Right cardiac atrium (tissue), 5 donors: ENCODE data around the gene TRIM56. TPM values are rescaled to one million over a fixed set of nuclear protein-coding genes. Genes with fewer than 3 reads are reported as not detected.
"Not testable (repeated sequence)": the region's sequence is repeated elsewhere in the genome, so short reads cannot be mapped to it uniquely, and the experiment has no call there.

Experiments
- ATAC-seq, 2 donors: fragments of 200-7000 bp; cut with Tn5 transposase; one replicate each; pipeline versions ENCODE4 v1.8.0 to v1.9.1; 2020; ENCODE audit warnings: moderate library complexity in 2 of 2, mild to moderate bottlenecking in 1 of 2
- DNase-seq, 3 donors: peaks; one replicate each; pipeline ENCODE4 v3.0.0-alpha.2; 2020
- H3K27ac ChIP-seq: one replicate; pipeline ENCODE4 v1.5.1; 2013; ENCODE audit warnings: mild to moderate bottlenecking, low read length, control low read depth, moderate library complexity
- H3K27me3 ChIP-seq: one replicate; pipeline ENCODE4 v1.6.1; 2013; ENCODE audit not compliant: control insufficient read depth, insufficient read depth
- H3K4me1 ChIP-seq: one replicate; pipeline ENCODE4 v1.6.1; 2013; ENCODE audit warnings: low read length; ENCODE audit not compliant: control insufficient read depth, insufficient read depth
- H3K4me3 ChIP-seq: one replicate; pipeline ENCODE4 v1.5.1; 2013; ENCODE audit warnings: low read length, control low read depth
- H3K9me3 ChIP-seq: one replicate; pipeline ENCODE4 v1.6.1; 2013; ENCODE audit warnings: low read length; ENCODE audit not compliant: control insufficient read depth
- WGBS: extraction: QIAGEN DNeasy Blood & Tissue Kit; methylation state at CpG from one replicate; pipeline ENCODE4 v1.1.7; 2013; 5-methylcytosine and 5-hydroxymethylcytosine counted together
- intact Hi-C, 4 donors: fragments of 100-400 bp; cut with DNase I; formaldehyde crosslinking; loops; one replicate each; pipeline versions ENCODE4 v1.11.0 to v1.14.0; 2022 to 2023
- polyA plus RNA-seq: library from polyadenylated mRNA; stranded (reverse); fragments of 200-250 nt; gene quantifications from one replicate; pipeline ENCODE4 v1.2.3, GENCODE V29; 2013
- total RNA-seq, 4 donors: library from RNA; stranded (reverse); fragmentation: NEBNext Ultra II Directional; extraction: Animal tissue kit (Norgen Biotek cat#: 25700); gene quantifications; one replicate each; pipeline ENCODE4 v1.2.1, GENCODE V29; 2021
- donor health status: healthy with polysubstance abuse.
- donor health status: DM: no; HTN: yes; CAD: no.
- donor health status: DM: no; HTN: no; CAD: no.
- donor health status: DM: no; HTN: yes; CAD: no; lungs with severe emphysema.
- donor health status: DM: yes; HTN: yes; CAD: no.

TRIM56 gene
- total and polyA plus RNA-seq, 5 donors, result 11.4 to 24.5 (median 21.8) TPM

- Histone ChIP-seq H3K27me3 (no peaks in the 10 kb centered on the region), H3K9me3 (no peaks in the 10 kb centered on the region)
- 89% methylated on average over 10 of the region's 10 CpGs for WGBS
These were observed 16.9 kb upstream of the TRIM56 start for GRCh38 chr7:101068401-101068800.

DNA sequence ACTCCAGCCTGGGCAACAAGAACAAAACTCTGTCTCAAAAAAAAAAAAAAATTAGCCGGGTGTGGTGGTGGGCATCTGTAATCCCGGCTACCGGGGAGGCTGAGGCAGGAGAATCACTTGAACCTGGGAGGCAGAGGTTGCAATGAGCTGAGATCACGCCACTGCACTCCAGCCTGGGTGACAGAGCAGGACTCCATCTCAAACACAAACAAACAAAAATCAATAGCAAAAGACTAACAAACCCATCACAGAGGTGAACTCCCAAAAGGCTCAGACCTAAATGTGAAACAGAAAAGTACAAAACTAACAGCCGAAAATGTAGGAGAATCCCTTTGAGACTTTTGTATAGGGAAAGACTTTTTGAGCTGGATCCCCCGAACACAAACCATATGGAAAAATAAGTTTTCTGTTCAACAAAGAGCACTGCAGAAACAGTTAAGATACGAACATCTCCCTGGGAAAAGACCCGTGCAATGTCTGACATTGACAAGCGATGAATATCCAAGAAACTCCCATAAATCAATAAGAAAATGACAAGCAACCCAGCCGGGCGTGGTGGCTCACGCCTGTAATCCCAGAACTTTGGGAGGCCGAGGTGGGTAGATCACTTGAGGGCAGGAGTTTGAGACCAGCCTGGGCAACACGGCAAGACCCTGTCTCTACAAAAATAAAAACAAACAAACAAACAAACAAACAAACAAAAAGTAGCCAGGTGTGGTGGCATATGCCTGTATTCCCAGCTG, 13.7 kb upstream of the TRIM56 start:
- H3K27me3 ChIP-seq, H3K4me3 ChIP-seq, DNase-seq, intact Hi-C loops, H3K27ac ChIP-seq, H3K9me3 ChIP-seq, H3K4me1 ChIP-seq, ATAC-seq: not testable (repeated sequence)
- WGBS, result 79% methylated on average over 14 of the region's 14 CpGs

More at GRCh38 chr7:101068401-101068800, 16.9 kb upstream of the TRIM56 start:
- intact Hi-C loops, result no loop called here
- no peak for DNase-seq
- no peaks in the 10 kb centered on the region for H3K4me1 ChIP-seq
- H3K27ac ChIP-seq, result no peak overlapping the region
- no peak overlapping the region for H3K4me3 ChIP-seq
- no peak for ATAC-seq

DNA sequence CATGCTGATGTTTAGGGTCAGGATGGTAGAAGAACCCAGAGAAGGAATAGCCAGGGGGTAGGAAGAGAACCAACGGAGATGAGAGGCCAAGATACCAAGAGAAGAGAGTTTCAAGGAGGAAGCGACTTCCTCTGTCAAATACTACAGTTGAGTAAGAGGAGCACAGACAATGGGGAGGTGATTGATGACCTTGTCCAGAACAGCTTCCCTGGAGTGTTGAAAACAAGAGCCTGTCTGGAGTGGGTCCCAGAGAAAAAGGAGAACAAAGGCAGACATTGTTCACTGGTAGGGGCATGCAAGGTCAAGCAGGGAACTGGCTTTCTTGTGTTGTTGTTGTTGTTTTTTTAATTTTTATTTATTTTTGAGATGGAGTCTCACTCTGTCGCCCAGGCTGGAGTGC, 9.6 kb upstream of the TRIM56 start:
- no peaks in the 10 kb centered on the region for H3K9me3 ChIP-seq
- H3K4me1 ChIP-seq, result no peaks in the 10 kb centered on the region
- intact Hi-C loops, result loop anchor here in 1 of 4 donors (5.0 kb wide), 1 partner anchor 62 kb away; no protein-coding TSS in a partner anchor
- H3K4me3 ChIP-seq, result no peak overlapping the region
- H3K27ac ChIP-seq, result no peak overlapping the region
- ATAC-seq, result no peak
- WGBS, result 50% methylated on average over 3 of the region's 3 CpGs
- DNase-seq, result no peak
- H3K27me3 ChIP-seq, result no peaks in the 10 kb centered on the region

DNA sequence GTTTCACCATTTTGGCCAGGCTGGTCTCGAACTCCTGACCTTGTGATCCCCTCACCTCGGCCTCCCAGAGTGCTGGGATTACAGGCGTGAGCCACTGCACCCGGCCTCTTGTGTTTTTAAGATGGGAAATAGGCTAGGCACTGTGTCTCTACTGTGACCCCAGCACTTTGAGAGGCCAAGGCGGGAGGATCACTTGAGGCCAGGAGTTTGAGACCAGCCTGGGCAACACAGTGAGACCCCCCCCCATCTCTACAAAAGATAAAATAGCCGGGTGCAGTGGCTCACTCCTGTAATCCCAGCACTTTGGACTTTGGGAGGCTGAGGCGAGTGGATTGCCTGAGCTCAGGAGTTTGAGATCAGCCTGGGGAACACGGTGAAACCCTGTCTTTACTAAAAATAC, 9.1 kb upstream of the TRIM56 start:
- not testable (repeated sequence) for H3K4me3 ChIP-seq, ATAC-seq, H3K27ac ChIP-seq, DNase-seq, H3K4me1 ChIP-seq, H3K27me3 ChIP-seq, H3K9me3 ChIP-seq
- 76% methylated on average over 8 of the region's 8 CpGs for WGBS
- intact Hi-C loops, result loop anchor here in 1 of 4 donors (5.0 kb wide), 1 partner anchor 61 kb away; no protein-coding TSS in a partner anchor

DNA sequence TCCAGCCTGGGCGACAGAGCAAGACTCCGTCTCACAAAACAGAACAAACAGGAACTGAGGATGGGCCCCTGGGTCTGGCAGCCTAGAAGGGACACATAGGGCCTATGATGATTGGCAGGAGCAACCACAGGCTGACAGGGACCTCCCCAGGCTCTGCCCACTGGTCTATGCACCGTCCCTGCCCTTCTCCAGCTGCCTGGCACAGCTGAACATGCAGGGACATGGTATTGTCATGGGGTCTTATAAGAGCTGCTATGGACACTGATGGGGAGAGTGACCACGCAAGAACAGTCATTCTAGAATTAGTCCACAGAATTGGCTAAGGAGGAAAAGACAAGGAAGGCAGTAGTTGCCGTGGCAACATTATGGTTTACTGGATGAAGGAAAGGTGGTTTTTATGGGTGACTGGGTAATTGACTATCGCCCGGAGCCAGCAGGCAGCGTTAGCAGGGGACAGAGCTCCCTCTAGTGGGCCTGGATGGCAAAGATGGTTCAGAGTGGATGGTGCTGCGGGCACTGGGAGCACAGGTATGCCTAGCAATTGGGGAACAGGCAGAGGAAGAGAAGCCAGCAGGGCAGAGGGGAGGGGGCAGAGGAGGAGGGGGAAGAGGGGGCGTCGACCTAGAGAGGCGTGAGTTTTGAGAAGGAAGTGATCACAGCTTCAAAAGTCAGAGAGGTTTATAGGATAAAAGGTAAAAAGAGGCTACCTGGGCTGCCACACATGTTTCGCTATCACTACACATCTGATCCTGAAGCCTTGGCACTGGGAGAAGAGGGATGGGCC, 7.8 kb upstream of the TRIM56 start:
- no peaks in the 10 kb centered on the region for H3K27me3 ChIP-seq
- no peaks in the 10 kb centered on the region for H3K4me1 ChIP-seq
- no peak overlapping the region for H3K4me3 ChIP-seq
- peak; percentile 76 to 88 (median 80) for DNase-seq
- peak; percentile 87 to 92 for ATAC-seq
- WGBS, result 23% methylated on average over 13 of the region's 13 CpGs
- H3K27ac ChIP-seq, result no peak overlapping the region
- H3K9me3 ChIP-seq, result no peaks in the 10 kb centered on the region
- intact Hi-C loops, result loop anchor here in 1 of 4 donors (5.0 kb wide), 1 partner anchor 60 kb away; no protein-coding TSS in a partner anchor

GRCh38 chr7:101081432-101081831, 3.8 kb upstream of the TRIM56 start:
- intact Hi-C loops, result loop anchor here in 1 of 4 donors (5.0 to 10.0 kb wide), 2 partner anchors 53 to 184 kb away; partner anchors contain the start of gene ACHE
- H3K4me1 ChIP-seq, result no peaks in the 10 kb centered on the region
- H3K9me3 ChIP-seq, result no peaks in the 10 kb centered on the region
- H3K4me3 ChIP-seq, result no peak overlapping the region
- WGBS, result 58% methylated on average over 1 of the region's 1 CpG
- no peaks in the 10 kb centered on the region for H3K27me3 ChIP-seq
- no peak for DNase-seq
- ATAC-seq, result no peak
- no peak overlapping the region for H3K27ac ChIP-seq

DNA sequence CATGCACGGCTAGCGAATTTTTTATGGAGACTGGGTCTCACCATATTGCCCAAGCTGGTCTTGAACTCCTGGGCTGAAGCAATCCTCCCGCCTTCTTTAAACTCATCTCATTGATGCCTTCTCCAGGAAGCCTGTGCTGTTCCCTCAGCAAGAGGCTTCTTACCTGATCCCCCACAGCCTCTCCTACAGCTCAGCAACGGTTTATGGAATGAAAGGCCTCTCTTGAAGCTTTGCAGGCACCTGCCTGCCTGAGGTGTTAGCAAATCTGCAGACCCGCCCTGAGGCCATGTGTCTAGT, 468 bp upstream of the TRIM56 start:
- intact Hi-C loops, result loop anchor here in 2 of 4 donors (5.0 to 10.0 kb wide), 3 partner anchors 50 to 188 kb away; partner anchors contain the start of gene ACHE (in 1 of the 2)
- WGBS, result 62% methylated on average over 5 of the region's 5 CpGs
- Histone ChIP-seq H3K9me3 (no peaks in the 10 kb centered on the region), H3K27ac (peak overlapping the region; percentile 51), H3K4me1 (peaks cover 4% of the 10 kb centered on the region), H3K4me3 (peak overlapping the region; percentile 56), H3K27me3 (no peaks in the 10 kb centered on the region)
- DNase-seq (no peak), ATAC-seq (no peak)

GRCh38 chr7:101087334-101088068, 2.2 kb downstream of the TRIM56 start:
- Histone ChIP-seq H3K9me3 (no peaks in the 10 kb centered on the region), H3K4me1 (peaks cover 4% of the 10 kb centered on the region), H3K4me3 (no peak overlapping the region), H3K27me3 (no peaks in the 10 kb centered on the region), H3K27ac (no peak overlapping the region)
- WGBS, result 93% methylated on average over 45 of the region's 45 CpGs
- no peak for ATAC-seq
- intact Hi-C loops, result loop anchor here in 2 of 4 donors (5.0 to 10.0 kb wide), 2 partner anchors 47 to 55 kb away; no protein-coding TSS in a partner anchor
- peak in 1 of 3 donors; percentile 64 for DNase-seq

GRCh38 chr7:101088069-101088425, 2.8 kb downstream of the TRIM56 start:
- WGBS, result 95% methylated on average over 21 of the region's 21 CpGs
- intact Hi-C loops, result loop anchor here in 2 of 4 donors (5.0 to 10.0 kb wide), 2 partner anchors 47 to 54 kb away; no protein-coding TSS in a partner anchor
- no peak for ATAC-seq

GRCh38 chr7:101088858-101089529, 3.7 kb downstream of the TRIM56 start:
- Histone ChIP-seq H3K9me3 (no peaks in the 10 kb centered on the region), H3K4me1 (peaks cover 4% of the 10 kb centered on the region), H3K27me3 (no peaks in the 10 kb centered on the region), H3K27ac (no peak overlapping the region), H3K4me3 (no peak overlapping the region)
- 95% methylated on average over 41 of the region's 41 CpGs for WGBS
- DNase-seq (no peak), ATAC-seq (no peak)
- intact Hi-C loops, result loop anchor here in 2 of 4 donors (5.0 to 10.0 kb wide), 2 partner anchors 46 to 53 kb away; no protein-coding TSS in a partner anchor

More at GRCh38 chr7:101088069-101088425, 2.8 kb downstream of the TRIM56 start:
- Histone ChIP-seq H3K27me3 (no peaks in the 10 kb centered on the region), H3K27ac (no peak overlapping the region), H3K9me3 (no peaks in the 10 kb centered on the region), H3K4me1 (peaks cover 4% of the 10 kb centered on the region), H3K4me3 (no peak overlapping the region)
- peak in 1 of 3 donors; percentile 44 for DNase-seq
